Spinal cord (tissue), 10 donors: ENCODE data around the gene UPK3B. TPM values are rescaled to one million over a fixed set of nuclear protein-coding genes. Genes with fewer than 3 reads are reported as not detected.
A peak's percentile ranks its signal among the peaks of the same experiment; 100 is the strongest.
"Not testable (repeated sequence)": the region's sequence is repeated elsewhere in the genome, so short reads cannot be mapped to it uniquely, and the experiment has no call there.

Experiments used
- DNase-seq, 6 donors: peaks; one replicate each; pipeline versions ENCODE4 v3.0.0 to v3.0.0-alpha.2; 2013 to 2015; ENCODE audit warnings: low spot score in 6 of 6, low read depth in 4 of 6
- H3K27ac ChIP-seq: one replicate; pipeline ENCODE4 v1.5.1; 2013; ENCODE audit warnings: low read depth, low read length, control low read depth
- H3K27me3 ChIP-seq: one replicate; pipeline ENCODE4 v1.6.1; 2013; ENCODE audit warnings: low read length; ENCODE audit not compliant: control insufficient read depth, insufficient read depth
- H3K36me3 ChIP-seq: one replicate; pipeline ENCODE4 v1.6.1; 2013; ENCODE audit warnings: low read length; ENCODE audit not compliant: control insufficient read depth, insufficient read depth
- H3K4me1 ChIP-seq: one replicate; pipeline ENCODE4 v1.6.1; 2013; ENCODE audit warnings: low read length; ENCODE audit not compliant: control insufficient read depth, insufficient read depth
- H3K4me3 ChIP-seq: one replicate; pipeline ENCODE4 v1.5.1; 2013; ENCODE audit warnings: low read depth, low read length, control low read depth
- H3K9me3 ChIP-seq: one replicate; pipeline ENCODE4 v1.6.1; 2013; ENCODE audit warnings: low read length; ENCODE audit not compliant: control insufficient read depth, insufficient read depth
- WGBS: methylation state at CpG from one replicate; pipeline ENCODE4 v1.1.5; 2013; ENCODE audit warnings: missing lambda C conversion rate; ENCODE audit not compliant: insufficient coverage; 5-methylcytosine and 5-hydroxymethylcytosine counted together
- polyA plus RNA-seq, 2 donors: library from polyadenylated mRNA; unstranded; fragments of 120-200 nt; gene quantifications; one replicate each; pipeline ENCODE4 v1.2.1, GENCODE V29; 2013; ENCODE audit not compliant: insufficient read length in 2 of 2
- total RNA-seq, 2 donors: library from RNA; depleted of rRNA in 1 of 2; stranded (reverse); fragments of 120-200 nt in 1 of 2; fragments of >200 nt in 1 of 2; gene quantifications; one replicate each; pipeline versions ENCODE4 v1.2.3 to v1.2.4, GENCODE V29; 2013 to 2014
- donor health status: healthy.

The UPK3B gene
- total and polyA plus RNA-seq, 4 donors, result 0.25 to 1.3 (median 0.97) TPM

GRCh38 chr7:76504351-76505167, 5.8 kb upstream of the UPK3B start:
- not testable (repeated sequence) for H3K27me3 ChIP-seq, H3K9me3 ChIP-seq, H3K27ac ChIP-seq, H3K4me1 ChIP-seq, H3K4me3 ChIP-seq, DNase-seq
- peaks cover 33% of the 10 kb centered on the region for H3K36me3 ChIP-seq
- WGBS, result 79% methylated on average over 16 of the region's 33 CpGs

GRCh38 chr7:76505168-76506080, 4.9 kb upstream of the UPK3B start:
- Histone ChIP-seq H3K27me3 (no peaks in the 10 kb centered on the region), H3K9me3 (no peaks in the 10 kb centered on the region), H3K4me3 (no peak overlapping the region), H3K4me1 (peaks cover 6% of the 10 kb centered on the region), H3K36me3 (peaks cover 33% of the 10 kb centered on the region), H3K27ac (no peak overlapping the region)
- DNase-seq, result no peak
- WGBS, result 95% methylated on average over 28 of the region's 32 CpGs

GRCh38 chr7:76506081-76506440, 4.3 kb upstream of the UPK3B start:
- peaks cover 7% of the 10 kb centered on the region for H3K4me1 ChIP-seq
- 87% methylated on average over 5 of the region's 5 CpGs for WGBS
- H3K4me3 ChIP-seq, result no peak overlapping the region
- H3K27ac ChIP-seq, result no peak overlapping the region
- DNase-seq, result no peak
- H3K27me3 ChIP-seq, result no peaks in the 10 kb centered on the region
- H3K36me3 ChIP-seq, result peaks cover 30% of the 10 kb centered on the region
- no peaks in the 10 kb centered on the region for H3K9me3 ChIP-seq

- H3K9me3 ChIP-seq, DNase-seq, H3K4me1 ChIP-seq, H3K27ac ChIP-seq, H3K27me3 ChIP-seq, H3K4me3 ChIP-seq: not testable (repeated sequence)
- H3K36me3 ChIP-seq, result peaks cover 28% of the 10 kb centered on the region
- WGBS, result 98% methylated on average over 8 of the region's 8 CpGs
Observed at GRCh38 chr7:76506643-76507042, 3.7 kb upstream of the UPK3B start.

GRCh38 chr7:76507723-76508406, 2.5 kb upstream of the UPK3B start:
- H3K27ac ChIP-seq, result no peak overlapping the region
- no peaks in the 10 kb centered on the region for H3K9me3 ChIP-seq
- 91% methylated on average over 10 of the region's 11 CpGs for WGBS
- no peak for DNase-seq
- no peaks in the 10 kb centered on the region for H3K27me3 ChIP-seq
- no peak overlapping the region for H3K4me3 ChIP-seq
- peaks cover 7% of the 10 kb centered on the region for H3K4me1 ChIP-seq
- peaks cover 21% of the 10 kb centered on the region for H3K36me3 ChIP-seq

GRCh38 chr7:76511200-76511910, 1.0 kb downstream of the UPK3B start:
- H3K9me3 ChIP-seq, H3K27me3 ChIP-seq, H3K36me3 ChIP-seq, H3K4me3 ChIP-seq, DNase-seq, H3K27ac ChIP-seq: not testable (repeated sequence)
- WGBS, result no CpG with 5 or more reads among the region's 24 CpGs
- peaks cover 17% of the 10 kb centered on the region for H3K4me1 ChIP-seq

- not testable (repeated sequence) for DNase-seq, H3K27me3 ChIP-seq, H3K27ac ChIP-seq, H3K4me3 ChIP-seq, H3K36me3 ChIP-seq, H3K9me3 ChIP-seq
- WGBS, result 60% methylated on average over 2 of the region's 31 CpGs
- H3K4me1 ChIP-seq, result peaks cover 17% of the 10 kb centered on the region
Observed at GRCh38 chr7:76511911-76512885, 1.8 kb downstream of the UPK3B start.

- Histone ChIP-seq H3K36me3 (no peaks in the 10 kb centered on the region), H3K9me3 (no peaks in the 10 kb centered on the region), H3K27ac (no peak overlapping the region), H3K4me3 (no peak overlapping the region), H3K27me3 (no peaks in the 10 kb centered on the region), H3K4me1 (peaks cover 17% of the 10 kb centered on the region)
- WGBS, result 63% methylated on average over 21 of the region's 21 CpGs
- peak in 1 of 6 donors; percentile 1 for DNase-seq
Observed at GRCh38 chr7:76512941-76513816, 2.8 kb downstream of the UPK3B start.
